SU-DHL-6 (cell line): ENCODE results near the gene NUTF2.

ENCODE experiments used
- H2AFZ ChIP-seq: fragments of 200-600 bp; sonication (generic); 2 replicates; pipeline ENCODE4 v1.6.1; 2014; ENCODE audit warnings: low read depth, mild to moderate bottlenecking, moderate library complexity, mixed read lengths, antibody characterized with exemption, low read length; ENCODE audit not compliant: severe bottlenecking
- H3F3A ChIP-seq: fragments of 200-600 bp; shearing (Covaris generic); 2 replicates; pipeline ENCODE4 v1.6.0; 2016; ENCODE audit warnings: antibody characterized with exemption, mild to moderate bottlenecking; ENCODE audit not compliant: insufficient read depth
- H3K27ac ChIP-seq: fragments of 200-600 bp; sonication (generic); 2 replicates; pipeline ENCODE4 v1.5.1; 2016; ENCODE audit warnings: low read depth, mild to moderate bottlenecking, low read length, moderate library complexity, mixed read lengths
- H3K27me3 ChIP-seq: fragments of 200-600 bp; sonication (generic), shearing (Covaris generic); 2 replicates; pipeline ENCODE4 v1.6.0; 2014; ENCODE audit warnings: mild to moderate bottlenecking, low read length
- H3K36me3 ChIP-seq: fragments of 200-600 bp; sonication (generic); 2 replicates; pipeline ENCODE4 v1.6.1; 2014; ENCODE audit warnings: mild to moderate bottlenecking, low read length, mixed read lengths
- H3K4me2 ChIP-seq: fragments of 300-600, 200-600 bp; shearing (Covaris generic), sonication (generic); 2 replicates; pipeline ENCODE4 v1.6.0; 2014; ENCODE audit warnings: low read length, low read depth, mild to moderate bottlenecking; ENCODE audit not compliant: poor library complexity, severe bottlenecking
- H3K4me3 ChIP-seq: fragments of 200-600 bp; sonication (generic); 2 replicates; pipeline ENCODE4 v1.5.1; 2014; ENCODE audit warnings: antibody characterized with exemption, low read length, mild to moderate bottlenecking, mixed read lengths; ENCODE audit not compliant: insufficient read depth, poor library complexity, severe bottlenecking
- H3K79me2 ChIP-seq: fragments of 200-600 bp; sonication (generic); 2 replicates; pipeline ENCODE4 v1.6.1; 2014; ENCODE audit warnings: mild to moderate bottlenecking, low read length, moderate library complexity; ENCODE audit not compliant: insufficient read depth
- H3K9ac ChIP-seq: fragments of 200-600 bp; sonication (generic); 2 replicates; pipeline ENCODE4 v1.7.0; 2014; ENCODE audit warnings: mild to moderate bottlenecking, low read length
- H3K9me2 ChIP-seq: fragments of 200-600 bp; sonication (generic); replicated peaks from 2 replicates; pipeline ENCODE4 v1.6.1; 2014; ENCODE audit warnings: low read length; ENCODE audit not compliant: insufficient read depth
- H3K9me3 ChIP-seq: fragments of 200-600 bp; sonication (generic); 2 replicates; pipeline ENCODE4 v1.6.1; 2014; ENCODE audit warnings: low read length, mixed read lengths; ENCODE audit not compliant: insufficient read depth
- H4K20me1 ChIP-seq: fragments of 200-600 bp; sonication (generic); 2 replicates; pipeline ENCODE4 v1.6.1; 2014; ENCODE audit warnings: low read depth, mild to moderate bottlenecking, antibody characterized with exemption, low read length, moderate library complexity, mixed read lengths
- CTCF ChIP-seq: fragments of 200-600 bp; sonication (generic); IDR thresholded peaks from one replicate; pipeline ENCODE4 v1.5.1; 2017; ENCODE audit warnings: antibody characterized with exemption, mild to moderate bottlenecking, low read length, moderate library complexity; ENCODE audit not compliant: insufficient read depth, poor library complexity, severe bottlenecking
- EZH2phosphoT487 ChIP-seq: fragments of 200-600 bp; sonication (generic), shearing (Covaris generic); conservative IDR thresholded peaks from 2 replicates; pipeline ENCODE4 v1.6.1; 2018; ENCODE audit warnings: mild to moderate bottlenecking, antibody characterized with exemption, low read length, moderate library complexity, mixed read lengths

NUTF2 gene

DNA sequence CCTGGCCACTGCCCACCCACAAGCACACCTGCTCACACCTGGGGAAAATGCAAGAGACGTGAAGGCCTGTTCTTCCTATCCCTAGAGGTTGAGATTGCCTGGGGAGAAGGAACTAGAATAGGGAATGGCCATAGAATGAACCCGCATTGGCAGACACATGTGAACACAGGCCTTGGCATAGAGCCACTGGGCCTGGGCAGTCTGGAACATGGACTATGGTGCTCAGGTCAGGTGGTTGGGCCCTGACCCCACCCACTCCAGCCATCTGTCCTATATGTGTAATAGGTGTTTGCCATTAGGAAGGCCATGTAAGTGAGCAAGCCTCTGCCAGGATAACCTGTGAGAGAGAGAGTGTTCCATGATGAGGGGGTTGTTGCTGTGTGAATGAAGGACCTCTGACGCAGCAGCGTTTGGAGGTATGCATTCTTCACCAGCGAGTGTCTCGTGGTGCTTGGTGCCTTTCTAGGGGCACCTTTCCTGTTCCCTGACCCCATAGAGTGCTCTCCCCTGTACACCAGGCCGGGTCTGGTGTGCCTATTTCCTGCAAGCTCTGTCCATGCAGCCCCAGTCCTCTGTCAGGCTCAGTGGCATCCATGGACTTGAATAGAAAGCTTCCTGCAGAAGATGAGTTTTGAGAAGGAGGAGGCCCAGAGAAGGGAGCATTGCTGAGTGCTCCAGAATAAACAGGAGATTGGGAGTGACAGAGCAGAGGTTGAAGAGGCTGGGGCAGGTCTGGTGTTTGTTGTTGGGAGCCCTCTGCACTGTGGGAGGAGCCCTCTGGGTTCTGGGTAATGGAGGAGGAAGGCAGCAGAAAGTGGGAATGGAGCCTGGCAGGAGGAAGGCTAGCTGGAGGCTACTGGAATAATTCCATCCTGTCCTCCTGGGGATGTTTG lies 69.3 kb downstream of the NUTF2 start:
- Histone ChIP-seq H2AFZ (no peak overlapping the region), H3K27me3 (no peaks in the 10 kb centered on the region), H3K4me2 (no peak overlapping the region), H3K9me2 (no peaks in the 10 kb centered on the region), H3K9me3 (no peaks in the 10 kb centered on the region), H3K79me2 (no peaks in the 10 kb centered on the region), H3F3A (no peaks in the 10 kb centered on the region), H3K27ac (no peak overlapping the region), H3K4me3 (no peak overlapping the region), H4K20me1 (no peaks in the 10 kb centered on the region), H3K9ac (no peak overlapping the region), H3K36me3 (no peaks in the 10 kb centered on the region)
- no peak for TF ChIP-seq EZH2phosphoT487
- TF ChIP-seq CTCF = no peak

GRCh38 chr16:67917140-67917851 lies 70.6 kb downstream of the NUTF2 start:
- Histone ChIP-seq H3K27ac (no peak overlapping the region), H4K20me1 (no peaks in the 10 kb centered on the region), H3K4me3 (no peak overlapping the region), H3K36me3 (no peaks in the 10 kb centered on the region), H2AFZ (no peak overlapping the region), H3K4me2 (no peak overlapping the region), H3K9ac (no peak overlapping the region), H3K9me3 (no peaks in the 10 kb centered on the region), H3F3A (no peaks in the 10 kb centered on the region), H3K27me3 (no peaks in the 10 kb centered on the region), H3K9me2 (no peaks in the 10 kb centered on the region), H3K79me2 (no peaks in the 10 kb centered on the region)
- TF ChIP-seq EZH2phosphoT487 (no peak), CTCF (no peak)

- Histone ChIP-seq H3K9me2 (no peaks in the 10 kb centered on the region), H4K20me1 (no peaks in the 10 kb centered on the region), H3K36me3 (no peaks in the 10 kb centered on the region), H3K79me2 (no peaks in the 10 kb centered on the region), H3K27ac (no peak overlapping the region), H3K9me3 (no peaks in the 10 kb centered on the region), H3K4me2 (no peak overlapping the region), H3F3A (no peaks in the 10 kb centered on the region), H3K27me3 (no peaks in the 10 kb centered on the region), H2AFZ (no peak overlapping the region), H3K4me3 (no peak overlapping the region), H3K9ac (no peak overlapping the region)
- TF ChIP-seq EZH2phosphoT487 (no peak), CTCF (no peak)
Observed at GRCh38 chr16:67917852-67918236, 71.1 kb downstream of the NUTF2 start.
